Measurements from ENCODE around the gene TWIST1.
A peak's percentile ranks its signal among the peaks of the same experiment; 100 is the strongest.

DNA sequence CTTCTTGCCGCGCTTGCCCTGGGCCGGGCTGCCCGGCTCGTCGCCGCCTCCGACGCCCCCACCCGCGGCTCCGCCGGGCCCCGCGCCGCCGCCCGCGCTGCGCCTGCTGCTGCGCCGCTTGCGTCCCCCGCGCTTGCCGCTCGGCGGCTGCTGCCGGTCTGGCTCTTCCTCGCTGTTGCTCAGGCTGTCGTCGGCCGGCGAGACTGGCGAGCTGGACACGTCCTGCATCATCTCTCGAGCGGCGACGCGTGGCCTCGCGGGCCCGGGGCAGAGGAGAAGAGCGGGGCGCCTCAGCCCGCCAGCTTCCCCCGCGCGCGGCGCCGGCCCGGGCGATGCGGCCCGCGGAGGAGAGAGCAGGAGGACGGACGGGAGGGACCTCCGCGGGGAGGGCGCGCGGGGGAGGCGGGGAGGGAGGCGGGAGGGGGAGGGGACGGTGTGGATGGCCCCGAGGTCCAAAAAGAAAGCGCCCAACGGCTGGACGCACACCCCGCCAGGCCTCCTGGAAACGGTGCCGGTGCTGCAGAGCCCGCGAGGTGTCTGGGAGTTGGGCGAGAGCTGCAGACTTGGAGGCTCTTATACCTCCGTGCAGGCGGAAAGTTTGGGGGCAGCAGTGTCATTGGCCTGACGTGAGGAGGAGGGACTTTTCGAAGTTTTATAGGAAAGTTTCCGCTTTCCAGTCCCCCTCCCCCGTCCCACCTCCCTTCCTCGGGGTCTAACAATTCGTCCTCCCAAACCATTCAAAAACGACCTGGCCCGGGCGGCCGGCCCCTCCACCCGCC, at the start of gene TWIST1:
- TF ChIP-seq, protein P1, sequence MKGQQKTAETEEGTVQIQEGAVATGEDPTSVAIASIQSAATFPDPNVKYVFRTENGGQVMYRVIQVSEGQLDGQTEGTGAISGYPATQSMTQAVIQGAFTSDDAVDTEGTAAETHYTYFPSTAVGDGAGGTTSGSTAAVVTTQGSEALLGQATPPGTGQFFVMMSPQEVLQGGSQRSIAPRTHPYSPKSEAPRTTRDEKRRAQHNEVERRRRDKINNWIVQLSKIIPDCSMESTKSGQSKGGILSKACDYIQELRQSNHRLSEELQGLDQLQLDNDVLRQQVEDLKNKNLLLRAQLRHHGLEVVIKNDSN (IDR thresholded peaks at IDR 0.05) = no peak
- no peak for TF ChIP-seq CEBPB (IDR thresholded peaks at IDR 0.05)
- no peak for TF ChIP-seq TCF12 (IDR thresholded peaks at IDR 0.05; ENCODE audit: low read depth)
- TF ChIP-seq YY1 (IDR thresholded peaks at IDR 0.05; ENCODE audit: low read depth) = no peak
- TF ChIP-seq EP300 (IDR thresholded peaks at IDR 0.05; ENCODE audit: borderline replicate concordance) = no peak
- TF ChIP-seq TAF1 (IDR thresholded peaks at IDR 0.05; ENCODE audit: low read depth) = peak; percentile 49; the same call in 1 of the 2 replicates
- TF ChIP-seq TEAD4 (IDR thresholded peaks at IDR 0.05) = no peak
- TF ChIP-seq, protein P2, sequence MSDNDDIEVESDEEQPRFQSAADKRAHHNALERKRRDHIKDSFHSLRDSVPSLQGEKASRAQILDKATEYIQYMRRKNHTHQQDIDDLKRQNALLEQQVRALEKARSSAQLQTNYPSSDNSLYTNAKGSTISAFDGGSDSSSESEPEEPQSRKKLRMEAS (IDR thresholded peaks at IDR 0.05) = peak; percentile 58
- TF ChIP-seq ZBTB7A (IDR thresholded peaks at IDR 0.05; ENCODE audit: low read depth) = no peak; the same call in 1 of the 2 replicates
- TF ChIP-seq RAD21 (IDR thresholded peaks at IDR 0.05; ENCODE audit: low read depth) = no peak
- TF ChIP-seq CREB1 (IDR thresholded peaks at IDR 0.05; ENCODE audit: low read depth) = no peak
- TF ChIP-seq, protein P3, sequence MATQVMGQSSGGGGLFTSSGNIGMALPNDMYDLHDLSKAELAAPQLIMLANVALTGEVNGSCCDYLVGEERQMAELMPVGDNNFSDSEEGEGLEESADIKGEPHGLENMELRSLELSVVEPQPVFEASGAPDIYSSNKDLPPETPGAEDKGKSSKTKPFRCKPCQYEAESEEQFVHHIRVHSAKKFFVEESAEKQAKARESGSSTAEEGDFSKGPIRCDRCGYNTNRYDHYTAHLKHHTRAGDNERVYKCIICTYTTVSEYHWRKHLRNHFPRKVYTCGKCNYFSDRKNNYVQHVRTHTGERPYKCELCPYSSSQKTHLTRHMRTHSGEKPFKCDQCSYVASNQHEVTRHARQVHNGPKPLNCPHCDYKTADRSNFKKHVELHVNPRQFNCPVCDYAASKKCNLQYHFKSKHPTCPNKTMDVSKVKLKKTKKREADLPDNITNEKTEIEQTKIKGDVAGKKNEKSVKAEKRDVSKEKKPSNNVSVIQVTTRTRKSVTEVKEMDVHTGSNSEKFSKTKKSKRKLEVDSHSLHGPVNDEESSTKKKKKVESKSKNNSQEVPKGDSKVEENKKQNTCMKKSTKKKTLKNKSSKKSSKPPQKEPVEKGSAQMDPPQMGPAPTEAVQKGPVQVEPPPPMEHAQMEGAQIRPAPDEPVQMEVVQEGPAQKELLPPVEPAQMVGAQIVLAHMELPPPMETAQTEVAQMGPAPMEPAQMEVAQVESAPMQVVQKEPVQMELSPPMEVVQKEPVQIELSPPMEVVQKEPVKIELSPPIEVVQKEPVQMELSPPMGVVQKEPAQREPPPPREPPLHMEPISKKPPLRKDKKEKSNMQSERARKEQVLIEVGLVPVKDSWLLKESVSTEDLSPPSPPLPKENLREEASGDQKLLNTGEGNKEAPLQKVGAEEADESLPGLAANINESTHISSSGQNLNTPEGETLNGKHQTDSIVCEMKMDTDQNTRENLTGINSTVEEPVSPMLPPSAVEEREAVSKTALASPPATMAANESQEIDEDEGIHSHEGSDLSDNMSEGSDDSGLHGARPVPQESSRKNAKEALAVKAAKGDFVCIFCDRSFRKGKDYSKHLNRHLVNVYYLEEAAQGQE (IDR thresholded peaks at IDR 0.05; ENCODE audit: low read depth) = no peak
